HG03135 (cell line): ENCODE measurements around the gene FAM124A.
"Not testable (repeated sequence)": the region's sequence is repeated elsewhere in the genome, so short reads cannot be mapped to it uniquely, and the experiment has no call there.

ENCODE experiments used
- ATAC-seq: cut with Tn5 transposase; IDR thresholded peaks from one replicate; pipeline ENCODE4 v1.9.1; 2021; ENCODE audit warnings: mild to moderate bottlenecking, moderate library complexity; ENCODE audit not compliant: unreplicated experiment

The FAM124A gene

GRCh38 chr13:51266642-51267041 is 44.4 kb downstream of the FAM124A start:
- ATAC-seq, result no peak

- no peak for ATAC-seq
Observed at GRCh38 chr13:51267622-51268021, 45.4 kb downstream of the FAM124A start.

GRCh38 chr13:51269039-51269438 is 46.8 kb downstream of the FAM124A start:
- ATAC-seq, result no peak

GRCh38 chr13:51270623-51271415 is 48.6 kb downstream of the FAM124A start:
- no peak for ATAC-seq

GRCh38 chr13:51271528-51272085 is 49.4 kb downstream of the FAM124A start:
- ATAC-seq, result no peak

- no peak for ATAC-seq
Observed at GRCh38 chr13:51275101-51275500, 52.9 kb downstream of the FAM124A start.

- ATAC-seq, result no peak
Observed at GRCh38 chr13:51276636-51277035, 54.4 kb downstream of the FAM124A start.

- no peak for ATAC-seq
Observed at GRCh38 chr13:51277928-51278327, 55.7 kb downstream of the FAM124A start.

GRCh38 chr13:51278426-51279130 is 56.4 kb downstream of the FAM124A start:
- ATAC-seq, result no peak

- no peak for ATAC-seq
Observed at GRCh38 chr13:51280379-51280940, 58.3 kb downstream of the FAM124A start.

GRCh38 chr13:51282322-51282721 is 60.1 kb downstream of the FAM124A start:
- no peak for ATAC-seq

GRCh38 chr13:51282923-51283322 is 60.7 kb downstream of the FAM124A start:
- ATAC-seq, result not testable (repeated sequence)

- no peak for ATAC-seq
Observed at GRCh38 chr13:51283371-51283770, 61.2 kb downstream of the FAM124A start.

- ATAC-seq, result no peak
Observed at GRCh38 chr13:51284339-51284738, 62.1 kb downstream of the FAM124A start.

GRCh38 chr13:51286135-51287002 is 64.2 kb downstream of the FAM124A start:
- no peak for ATAC-seq

- ATAC-seq, result no peak
Observed at GRCh38 chr13:51287758-51288157, 65.6 kb downstream of the FAM124A start.

GRCh38 chr13:51288254-51288653 is 66.1 kb downstream of the FAM124A start:
- ATAC-seq, result not testable (repeated sequence)

GRCh38 chr13:51291341-51291740 is 69.1 kb downstream of the FAM124A start:
- ATAC-seq, result no peak

- ATAC-seq, result no peak
Observed at GRCh38 chr13:51292000-51292565, 69.9 kb downstream of the FAM124A start.

GRCh38 chr13:51297556-51297955 is 75.4 kb downstream of the FAM124A start:
- ATAC-seq, result no peak
